Measurements from ENCODE around the gene HEATR9. TPM values are rescaled to one million over a fixed set of nuclear protein-coding genes. Genes with fewer than 3 reads are reported as not detected.

HEATR9 gene
- total RNA-seq, 1 experiment from 2014 or later = not detected

DNA sequence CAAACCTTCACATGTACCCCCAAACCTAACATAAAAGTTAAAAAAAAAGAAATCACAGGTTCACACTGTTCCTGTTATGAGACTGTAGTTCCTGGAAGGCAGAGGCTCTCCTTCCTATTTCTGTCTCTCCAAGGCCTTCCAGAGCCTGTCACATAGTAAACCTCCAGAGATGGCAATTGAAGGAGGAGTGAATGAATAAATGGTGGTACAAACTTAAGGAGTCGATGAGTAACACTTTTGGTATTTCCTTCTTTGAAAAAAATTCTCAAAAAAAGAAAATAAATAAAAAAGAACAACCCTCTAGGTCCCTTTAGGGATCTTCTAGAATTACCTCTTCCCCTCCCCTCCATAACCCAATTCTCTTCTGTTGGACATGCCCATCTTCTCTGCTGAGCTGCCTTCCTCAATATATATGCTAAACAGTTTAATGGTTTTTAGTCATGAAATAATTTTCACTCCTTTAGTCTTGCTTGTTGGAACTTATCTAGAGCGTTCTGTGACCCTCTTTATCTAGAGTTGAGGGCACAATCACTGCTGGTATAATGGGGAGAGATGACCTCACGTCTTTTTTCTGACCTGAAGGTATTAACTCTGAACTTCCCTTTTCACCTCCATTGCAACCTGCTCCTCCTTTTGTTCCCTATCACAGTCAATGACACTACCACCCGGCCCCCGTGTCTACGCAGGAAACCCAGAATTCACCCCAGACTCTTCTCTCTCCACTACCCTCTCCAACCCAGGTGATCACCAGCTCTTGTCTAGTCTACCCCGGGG lies 61.1 kb downstream of the HEATR9 start:
- CTCF ChIA-PET = interaction anchor here (1.1 to 4.0 kb wide), 13 partner anchors 8 to 195 kb away, joined by 3 to 161 read pairs (median 9); partner anchors contain the start of genes MMP28 and RASL10B
- Mint-ChIP-seq H3K36me3 (peaks cover 12% of the 10 kb centered on the region), H3K27ac (peak overlapping the region; percentile 3; the same call in 1 of the 2 replicates), H3K4me1 (peaks cover 32% of the 10 kb centered on the region), H3K27me3 (ENCODE audit: low read depth) (no peaks in the 10 kb centered on the region), H3K9me3 (no peaks in the 10 kb centered on the region), H3K4me3 (peak overlapping the region; percentile 99)
- no peak for ATAC-seq
- no peak for DNase-seq (ENCODE audit: low spot score)
- POLR2A ChIA-PET = interaction anchor here (1.9 to 3.2 kb wide), 2 partner anchors 44 to 60 kb away, joined by 4 to 37 read pairs; no protein-coding TSS in a partner anchor
- TF ChIP-seq, protein P1, sequence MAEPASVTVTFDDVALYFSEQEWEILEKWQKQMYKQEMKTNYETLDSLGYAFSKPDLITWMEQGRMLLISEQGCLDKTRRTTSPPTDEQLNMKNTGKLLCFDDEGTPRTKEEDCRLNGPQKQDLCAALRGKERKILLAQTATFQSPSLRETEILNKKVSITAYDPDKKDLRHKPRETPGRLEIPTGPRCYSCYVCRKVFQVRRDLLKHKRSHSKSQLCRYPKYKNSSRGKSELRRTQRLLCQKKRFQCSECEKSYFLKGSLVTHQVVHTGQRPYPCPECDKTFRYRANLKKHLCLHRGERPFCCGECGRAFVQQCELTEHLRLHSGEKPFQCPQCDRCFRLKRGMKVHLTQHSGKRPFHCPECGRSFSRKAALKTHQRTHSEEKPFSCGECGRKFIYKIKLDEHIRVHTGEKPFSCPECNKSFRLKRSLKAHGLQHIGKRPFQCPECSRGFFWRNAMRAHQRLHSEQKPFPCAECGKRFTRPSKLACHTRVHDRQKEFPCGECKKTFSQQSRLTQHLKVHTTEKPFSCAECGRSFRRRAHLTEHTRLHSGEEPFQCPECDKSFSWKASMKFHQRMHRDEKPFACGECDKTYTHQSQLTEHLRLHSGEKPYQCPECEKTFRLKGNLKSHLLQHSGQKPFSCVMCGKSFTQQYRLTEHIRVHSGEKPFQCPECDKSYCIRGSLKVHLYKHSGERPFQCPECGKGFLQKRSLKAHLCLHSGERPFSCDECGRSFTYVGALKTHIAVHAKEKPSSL (CRISPR knock-in tag; conservative IDR thresholded peaks at IDR 0.05) = no peak
- TF ChIP-seq, protein P2, sequence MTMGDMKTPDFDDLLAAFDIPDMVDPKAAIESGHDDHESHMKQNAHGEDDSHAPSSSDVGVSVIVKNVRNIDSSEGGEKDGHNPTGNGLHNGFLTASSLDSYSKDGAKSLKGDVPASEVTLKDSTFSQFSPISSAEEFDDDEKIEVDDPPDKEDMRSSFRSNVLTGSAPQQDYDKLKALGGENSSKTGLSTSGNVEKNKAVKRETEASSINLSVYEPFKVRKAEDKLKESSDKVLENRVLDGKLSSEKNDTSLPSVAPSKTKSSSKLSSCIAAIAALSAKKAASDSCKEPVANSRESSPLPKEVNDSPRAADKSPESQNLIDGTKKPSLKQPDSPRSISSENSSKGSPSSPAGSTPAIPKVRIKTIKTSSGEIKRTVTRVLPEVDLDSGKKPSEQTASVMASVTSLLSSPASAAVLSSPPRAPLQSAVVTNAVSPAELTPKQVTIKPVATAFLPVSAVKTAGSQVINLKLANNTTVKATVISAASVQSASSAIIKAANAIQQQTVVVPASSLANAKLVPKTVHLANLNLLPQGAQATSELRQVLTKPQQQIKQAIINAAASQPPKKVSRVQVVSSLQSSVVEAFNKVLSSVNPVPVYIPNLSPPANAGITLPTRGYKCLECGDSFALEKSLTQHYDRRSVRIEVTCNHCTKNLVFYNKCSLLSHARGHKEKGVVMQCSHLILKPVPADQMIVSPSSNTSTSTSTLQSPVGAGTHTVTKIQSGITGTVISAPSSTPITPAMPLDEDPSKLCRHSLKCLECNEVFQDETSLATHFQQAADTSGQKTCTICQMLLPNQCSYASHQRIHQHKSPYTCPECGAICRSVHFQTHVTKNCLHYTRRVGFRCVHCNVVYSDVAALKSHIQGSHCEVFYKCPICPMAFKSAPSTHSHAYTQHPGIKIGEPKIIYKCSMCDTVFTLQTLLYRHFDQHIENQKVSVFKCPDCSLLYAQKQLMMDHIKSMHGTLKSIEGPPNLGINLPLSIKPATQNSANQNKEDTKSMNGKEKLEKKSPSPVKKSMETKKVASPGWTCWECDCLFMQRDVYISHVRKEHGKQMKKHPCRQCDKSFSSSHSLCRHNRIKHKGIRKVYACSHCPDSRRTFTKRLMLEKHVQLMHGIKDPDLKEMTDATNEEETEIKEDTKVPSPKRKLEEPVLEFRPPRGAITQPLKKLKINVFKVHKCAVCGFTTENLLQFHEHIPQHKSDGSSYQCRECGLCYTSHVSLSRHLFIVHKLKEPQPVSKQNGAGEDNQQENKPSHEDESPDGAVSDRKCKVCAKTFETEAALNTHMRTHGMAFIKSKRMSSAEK (CRISPR knock-in tag; IDR thresholded peaks at IDR 0.05; ENCODE audit: borderline replicate concordance) = no peak
- TF ChIP-seq TCF7 (CRISPR knock-in tag; IDR thresholded peaks at IDR 0.05; ENCODE audit: low read depth) (no peak), NR2C2 (CRISPR knock-in tag; IDR thresholded peaks at IDR 0.05) (no peak), OVOL2 (CRISPR knock-in tag; IDR thresholded peaks at IDR 0.05; ENCODE audit: borderline replicate concordance) (no peak), RELA (CRISPR knock-in tag; IDR thresholded peaks at IDR 0.05; ENCODE audit: borderline replicate concordance) (no peak), ZNF416 (CRISPR knock-in tag; IDR thresholded peaks at IDR 0.05) (no peak), MXD4 (CRISPR knock-in tag; IDR thresholded peaks at IDR 0.05; ENCODE audit: borderline replicate concordance) (no peak)
- TF ChIP-seq, protein P3, sequence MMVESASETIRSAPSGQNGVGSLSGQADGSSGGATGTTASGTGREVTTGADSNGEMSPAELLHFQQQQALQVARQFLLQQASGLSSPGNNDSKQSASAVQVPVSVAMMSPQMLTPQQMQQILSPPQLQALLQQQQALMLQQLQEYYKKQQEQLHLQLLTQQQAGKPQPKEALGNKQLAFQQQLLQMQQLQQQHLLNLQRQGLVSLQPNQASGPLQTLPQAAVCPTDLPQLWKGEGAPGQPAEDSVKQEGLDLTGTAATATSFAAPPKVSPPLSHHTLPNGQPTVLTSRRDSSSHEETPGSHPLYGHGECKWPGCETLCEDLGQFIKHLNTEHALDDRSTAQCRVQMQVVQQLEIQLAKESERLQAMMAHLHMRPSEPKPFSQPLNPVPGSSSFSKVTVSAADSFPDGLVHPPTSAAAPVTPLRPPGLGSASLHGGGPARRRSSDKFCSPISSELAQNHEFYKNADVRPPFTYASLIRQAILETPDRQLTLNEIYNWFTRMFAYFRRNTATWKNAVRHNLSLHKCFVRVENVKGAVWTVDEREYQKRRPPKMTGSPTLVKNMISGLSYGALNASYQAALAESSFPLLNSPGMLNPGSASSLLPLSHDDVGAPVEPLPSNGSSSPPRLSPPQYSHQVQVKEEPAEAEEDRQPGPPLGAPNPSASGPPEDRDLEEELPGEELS (CRISPR knock-in tag; IDR thresholded peaks at IDR 0.05) = no peak
- TF ChIP-seq, protein P4, sequence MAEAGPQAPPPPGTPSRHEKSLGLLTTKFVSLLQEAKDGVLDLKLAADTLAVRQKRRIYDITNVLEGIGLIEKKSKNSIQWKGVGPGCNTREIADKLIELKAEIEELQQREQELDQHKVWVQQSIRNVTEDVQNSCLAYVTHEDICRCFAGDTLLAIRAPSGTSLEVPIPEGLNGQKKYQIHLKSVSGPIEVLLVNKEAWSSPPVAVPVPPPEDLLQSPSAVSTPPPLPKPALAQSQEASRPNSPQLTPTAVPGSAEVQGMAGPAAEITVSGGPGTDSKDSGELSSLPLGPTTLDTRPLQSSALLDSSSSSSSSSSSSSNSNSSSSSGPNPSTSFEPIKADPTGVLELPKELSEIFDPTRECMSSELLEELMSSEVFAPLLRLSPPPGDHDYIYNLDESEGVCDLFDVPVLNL (CRISPR knock-in tag; IDR thresholded peaks at IDR 0.05; ENCODE audit: borderline replicate concordance, low read depth) = no peak

Other genes starting within 250 kb of the HEATR9 start
- 17.4 to 25.4 TPM (median 25.3 TPM) in 3 replicates for gene RASL10B, start 137.3 kb downstream of the HEATR9 start, total RNA-seq (2021)
- 0.07 to 0.30 TPM (median 0.15 TPM) in 3 replicates for gene GAS2L2, start 115.7 kb downstream of the HEATR9 start, total RNA-seq (2021)
- 0.30 to 0.89 TPM (median 0.35 TPM) in 3 replicates for gene C17orf50, start 108.0 kb downstream of the HEATR9 start, total RNA-seq (2021)
- gene MMP28, start 73.2 kb downstream of the HEATR9 start, total RNA-seq (2021) = 0.22 TPM in 1 of 3 replicates, not detected in the others
- 273 to 322 TPM (median 316 TPM) in 3 replicates for gene TAF15, start 59.4 kb downstream of the HEATR9 start, total RNA-seq (2021)
- 0.17 to 0.37 TPM (median 0.27 TPM) in 3 replicates for gene CCL5, start 11.5 kb upstream of the HEATR9 start, total RNA-seq (2021)
- 4.7 to 6.4 TPM (median 5.2 TPM) in 3 replicates for gene RDM1, start 61.9 kb upstream of the HEATR9 start, total RNA-seq (2021)
- gene LYZL6, start 74.8 kb upstream of the HEATR9 start, total RNA-seq (2021) = not detected in 3 replicates
- gene CCL16, start 112.6 kb upstream of the HEATR9 start, total RNA-seq (2021) = not detected in 3 replicates
- gene CCL14, start 117.8 kb upstream of the HEATR9 start, total RNA-seq (2021) = not detected in 3 replicates
- gene CCL15, start 132.7 kb upstream of the HEATR9 start, total RNA-seq (2021) = not detected in 3 replicates
- gene CCL23, start 149.1 kb upstream of the HEATR9 start, total RNA-seq (2021) = not detected in 3 replicates
- gene CCL18, start 195.4 kb upstream of the HEATR9 start, total RNA-seq (2021) = not detected in 3 replicates
- 0.44 to 0.72 TPM (median 0.55 TPM) in 3 replicates for gene CCL3, start 221.3 kb upstream of the HEATR9 start, total RNA-seq (2021)
- gene CCL4, start 234.9 kb upstream of the HEATR9 start, total RNA-seq (2021) = 0.37 to 1.2 TPM (median 0.48 TPM) in 3 replicates

Data from WTC11 (cell line).